Measurements from ENCODE around the gene HRH1. TPM values are rescaled to one million over a fixed set of nuclear protein-coding genes. Genes with fewer than 3 reads are reported as not detected.

The HRH1 gene
- total and polyA plus RNA-seq, 12 donors: 0.24 to 6.5 (median 2.2) TPM

DNA sequence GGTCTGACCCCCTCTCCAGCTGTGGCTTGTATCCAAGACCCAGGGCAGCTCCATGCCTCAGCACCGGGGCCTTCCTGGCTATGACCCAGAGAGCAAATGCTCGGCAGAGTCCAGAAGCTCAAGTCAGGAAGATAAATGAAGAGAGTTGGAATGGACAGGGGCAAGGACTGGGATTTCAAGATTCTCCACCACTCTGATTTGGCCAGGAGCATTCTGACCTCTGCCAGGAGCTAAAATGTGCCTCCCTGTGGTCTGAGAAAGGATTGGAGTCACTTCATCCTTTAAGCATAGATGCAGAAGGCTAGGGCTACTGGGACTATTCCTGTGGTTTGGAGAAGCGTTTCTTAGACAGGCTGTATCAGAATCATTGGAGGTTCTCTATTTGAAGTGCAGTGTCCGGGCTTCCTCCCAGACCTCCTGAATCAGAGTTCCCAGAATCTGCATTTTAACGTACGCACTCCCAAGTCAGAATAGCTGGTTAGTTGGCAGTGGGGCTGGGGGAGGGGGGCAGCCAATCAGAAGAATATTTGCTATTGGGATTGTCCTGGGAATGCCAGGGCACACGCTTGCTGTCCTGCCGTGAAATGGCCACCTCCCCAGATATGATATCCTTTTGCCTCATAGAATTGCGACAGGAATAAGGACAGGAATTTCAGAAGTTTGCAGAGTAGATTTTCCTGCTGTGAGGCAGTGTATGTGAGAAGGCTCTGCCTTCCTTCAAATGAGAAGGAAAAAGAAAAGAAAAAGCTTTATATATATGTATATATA lies 57.4 kb downstream of the HRH1 start:
- Histone ChIP-seq H3K27me3 (no peaks in the 10 kb centered on the region), H3K4me1 (replicated peaks in 1 of 2) (no peaks in the 10 kb centered on the region), H3K36me3 (replicated peaks in 1 of 2) (no peaks in the 10 kb centered on the region), H3K4me3 (no peak overlapping the region), H3K27ac (no peak overlapping the region), H3K9me3 (replicated peaks in 1 of 3) (no peaks in the 10 kb centered on the region)
- intact Hi-C loops (cut with DNase I): no loop called here
- 71 to 77% (median 72%) methylated on average over 9 of the region's 9 CpGs for WGBS, 4 donors
- TF ChIP-seq, protein P1, sequence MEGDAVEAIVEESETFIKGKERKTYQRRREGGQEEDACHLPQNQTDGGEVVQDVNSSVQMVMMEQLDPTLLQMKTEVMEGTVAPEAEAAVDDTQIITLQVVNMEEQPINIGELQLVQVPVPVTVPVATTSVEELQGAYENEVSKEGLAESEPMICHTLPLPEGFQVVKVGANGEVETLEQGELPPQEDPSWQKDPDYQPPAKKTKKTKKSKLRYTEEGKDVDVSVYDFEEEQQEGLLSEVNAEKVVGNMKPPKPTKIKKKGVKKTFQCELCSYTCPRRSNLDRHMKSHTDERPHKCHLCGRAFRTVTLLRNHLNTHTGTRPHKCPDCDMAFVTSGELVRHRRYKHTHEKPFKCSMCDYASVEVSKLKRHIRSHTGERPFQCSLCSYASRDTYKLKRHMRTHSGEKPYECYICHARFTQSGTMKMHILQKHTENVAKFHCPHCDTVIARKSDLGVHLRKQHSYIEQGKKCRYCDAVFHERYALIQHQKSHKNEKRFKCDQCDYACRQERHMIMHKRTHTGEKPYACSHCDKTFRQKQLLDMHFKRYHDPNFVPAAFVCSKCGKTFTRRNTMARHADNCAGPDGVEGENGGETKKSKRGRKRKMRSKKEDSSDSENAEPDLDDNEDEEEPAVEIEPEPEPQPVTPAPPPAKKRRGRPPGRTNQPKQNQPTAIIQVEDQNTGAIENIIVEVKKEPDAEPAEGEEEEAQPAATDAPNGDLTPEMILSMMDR (IDR thresholded peaks at IDR 0.05): no peak
- no peak for TF ChIP-seq POLR2A (IDR thresholded peaks at IDR 0.05)
- peak in 2 of 7 donors; percentile 18 to 47 for DNase-seq

DNA sequence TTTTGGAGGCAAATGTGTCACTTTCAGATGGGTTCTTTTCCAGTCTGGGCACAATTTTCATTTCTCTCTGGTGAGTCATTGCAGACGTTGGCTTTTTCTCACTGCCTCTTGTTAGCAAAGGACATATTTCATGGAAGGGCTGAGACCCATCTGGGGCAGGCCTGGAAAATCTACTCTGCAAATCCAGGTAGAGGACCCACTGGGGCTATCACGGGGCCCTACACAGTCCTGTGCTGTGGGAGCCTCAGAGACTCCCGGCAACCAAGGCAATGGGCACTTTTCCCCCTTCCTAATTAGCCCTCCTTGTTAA lies 58.0 kb downstream of the HRH1 start:
- Histone ChIP-seq H3K27me3 (no peaks in the 10 kb centered on the region), H3K36me3 (replicated peaks in 1 of 2) (no peaks in the 10 kb centered on the region), H3K9me3 (replicated peaks in 1 of 3) (no peaks in the 10 kb centered on the region), H3K4me1 (replicated peaks in 1 of 2) (no peaks in the 10 kb centered on the region), H3K4me3 (no peak overlapping the region), H3K27ac (no peak overlapping the region)
- DNase-seq: peak in 2 of 7 donors; percentile 6 to 25
- WGBS, 4 donors: 62 to 71% (median 67%) methylated on average over 3 of the region's 3 CpGs
- TF ChIP-seq POLR2A (IDR thresholded peaks at IDR 0.05): no peak
- TF ChIP-seq, protein P1 (IDR thresholded peaks at IDR 0.05): no peak
- intact Hi-C loops (cut with DNase I): no loop called here

GRCh38 chr3:11212784-11213183 lies 58.5 kb downstream of the HRH1 start:
- WGBS, 4 donors: 88 to 92% (median 91%) methylated on average over 6 of the region's 6 CpGs
- TF ChIP-seq, protein P1 (IDR thresholded peaks at IDR 0.05): no peak
- no peak for TF ChIP-seq POLR2A (IDR thresholded peaks at IDR 0.05)
- Histone ChIP-seq H3K27ac (no peak overlapping the region), H3K4me1 (replicated peaks in 1 of 2) (no peaks in the 10 kb centered on the region), H3K9me3 (replicated peaks in 1 of 3) (no peaks in the 10 kb centered on the region), H3K4me3 (no peak overlapping the region), H3K36me3 (replicated peaks in 1 of 2) (no peaks in the 10 kb centered on the region), H3K27me3 (no peaks in the 10 kb centered on the region)
- intact Hi-C loops (cut with DNase I): no loop called here
- no peak for DNase-seq

GRCh38 chr3:11213810-11214450 lies 59.6 kb downstream of the HRH1 start:
- DNase-seq: peak in 1 of 7 donors; percentile 5
- Histone ChIP-seq H3K27ac (no peak overlapping the region), H3K4me3 (no peak overlapping the region), H3K36me3 (replicated peaks in 1 of 2) (no peaks in the 10 kb centered on the region), H3K27me3 (no peaks in the 10 kb centered on the region), H3K4me1 (replicated peaks in 1 of 2) (no peaks in the 10 kb centered on the region), H3K9me3 (replicated peaks in 1 of 3) (no peaks in the 10 kb centered on the region)
- intact Hi-C loops (cut with DNase I): no loop called here
- no peak for TF ChIP-seq POLR2A (IDR thresholded peaks at IDR 0.05)
- TF ChIP-seq, protein P1 (IDR thresholded peaks at IDR 0.05): no peak
- 80 to 85% (median 82%) methylated on average over 12 of the region's 12 CpGs for WGBS, 4 donors

Data from adrenal gland (tissue), 12 donors.